ENCODE results near the gene HOXA11.

DNA sequence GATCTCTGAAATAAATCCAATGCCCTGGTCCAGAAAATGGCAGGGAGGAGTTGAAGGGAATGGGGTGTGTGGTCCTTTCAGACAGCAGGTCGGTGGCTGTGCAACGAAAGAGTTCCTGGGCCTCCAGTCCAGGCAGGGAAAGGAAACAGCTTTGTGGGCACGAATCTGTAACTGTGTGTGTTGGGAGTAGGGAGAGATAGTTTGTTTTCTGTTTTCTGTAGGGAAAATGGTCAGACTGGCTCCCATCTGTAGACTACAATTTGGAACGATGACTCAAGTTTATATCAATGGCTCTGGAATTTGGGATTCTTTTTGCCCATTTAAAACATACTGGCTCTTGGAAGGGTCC, 17.1 kb downstream of the HOXA11 start:
- TF ChIP-seq, protein P1, sequence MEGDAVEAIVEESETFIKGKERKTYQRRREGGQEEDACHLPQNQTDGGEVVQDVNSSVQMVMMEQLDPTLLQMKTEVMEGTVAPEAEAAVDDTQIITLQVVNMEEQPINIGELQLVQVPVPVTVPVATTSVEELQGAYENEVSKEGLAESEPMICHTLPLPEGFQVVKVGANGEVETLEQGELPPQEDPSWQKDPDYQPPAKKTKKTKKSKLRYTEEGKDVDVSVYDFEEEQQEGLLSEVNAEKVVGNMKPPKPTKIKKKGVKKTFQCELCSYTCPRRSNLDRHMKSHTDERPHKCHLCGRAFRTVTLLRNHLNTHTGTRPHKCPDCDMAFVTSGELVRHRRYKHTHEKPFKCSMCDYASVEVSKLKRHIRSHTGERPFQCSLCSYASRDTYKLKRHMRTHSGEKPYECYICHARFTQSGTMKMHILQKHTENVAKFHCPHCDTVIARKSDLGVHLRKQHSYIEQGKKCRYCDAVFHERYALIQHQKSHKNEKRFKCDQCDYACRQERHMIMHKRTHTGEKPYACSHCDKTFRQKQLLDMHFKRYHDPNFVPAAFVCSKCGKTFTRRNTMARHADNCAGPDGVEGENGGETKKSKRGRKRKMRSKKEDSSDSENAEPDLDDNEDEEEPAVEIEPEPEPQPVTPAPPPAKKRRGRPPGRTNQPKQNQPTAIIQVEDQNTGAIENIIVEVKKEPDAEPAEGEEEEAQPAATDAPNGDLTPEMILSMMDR (IDR thresholded peaks at IDR 0.05) = no peak
- TF ChIP-seq POLR2AphosphoS5 (IDR thresholded peaks at IDR 0.05; ENCODE audit: insufficient read depth in 1 of 2, low read depth in 1 of 2) = no peak

Data from vagina (tissue), 2 donors.